Thyroid gland (tissue), 4 donors: Measurements from ENCODE around the gene NT5DC1. TPM values are rescaled to one million over a fixed set of nuclear protein-coding genes. Genes with fewer than 3 reads are reported as not detected.

Experiments
- DNase-seq, 2 donors: peaks; one replicate each; pipeline ENCODE4 v3.0.0-alpha.2; 2019
- H3K27ac ChIP-seq, 3 donors: fragments of 200-600 bp; sonication (generic); 1 replicate in 2 of 3; 2 replicates in 1 of 3; pipeline ENCODE4 v1.5.1; 2016 to 2019; ENCODE audit warnings: mild to moderate bottlenecking in 1 of 3, moderate library complexity in 1 of 3
- H3K27me3 ChIP-seq: fragments of 200-600 bp; sonication (generic); one replicate; pipeline ENCODE4 v1.5.1; 2019
- H3K36me3 ChIP-seq, 2 donors: fragments of 200-600 bp; sonication (generic); one replicate each; pipeline ENCODE4 v1.5.1; 2016 to 2019
- H3K4me1 ChIP-seq, 2 donors: fragments of 200-600 bp; sonication (generic); one replicate each; pipeline ENCODE4 v1.5.1; 2017 to 2019
- H3K4me3 ChIP-seq, 3 donors: fragments of 200-600 bp; sonication (generic); replicated peaks in 1 of 3; 1 replicate in 2 of 3; 2 replicates in 1 of 3; pipeline ENCODE4 v1.5.1; 2016; ENCODE audit warnings: mild to moderate bottlenecking in 1 of 3
- H3K9me3 ChIP-seq: fragments of 200-600 bp; sonication (generic); one replicate; pipeline ENCODE4 v1.5.1; 2017
- POLR2A ChIP-seq, 2 donors: fragments of 450-650 bp; IDR thresholded peaks; one replicate each; pipeline ENCODE4 v1.6.1; 2017; ENCODE audit warnings: antibody characterized with exemption in 2 of 2, mild to moderate bottlenecking in 2 of 2, moderate library complexity in 1 of 2
- WGBS, 2 donors: methylation state at CpG; one replicate each; pipeline ENCODE4 v1.1.5; 2017; 5-methylcytosine and 5-hydroxymethylcytosine counted together
- intact Hi-C: fragments of 100-400 bp; cut with DNase I; formaldehyde crosslinking; loops from one replicate; pipeline ENCODE4 v1.15.1; 2023
- total RNA-seq, 4 donors: library from RNA; depleted of rRNA; stranded (reverse); fragments of >200 nt; gene quantifications; one replicate each; pipeline ENCODE4 v1.2.3, GENCODE V29; 2016
- TF ChIP-seq, protein P1 (sequence below), 6 experiments: fragments of 200-600 bp in 3 of 6; fragments of 450-650 bp in 3 of 6; sonication (generic) in 3 of 6; IDR thresholded peaks; one replicate each; pipeline ENCODE4 v1.5.1; 2016 to 2019; ENCODE audit warnings: antibody characterized with exemption in 6 of 6, mild to moderate bottlenecking in 2 of 6, inconsistent platforms in 1 of 6, moderate library complexity in 1 of 6

The NT5DC1 gene
- total RNA-seq, 4 donors from 2014 or later = 17.5 to 35.7 (median 22.1) TPM

DNA sequence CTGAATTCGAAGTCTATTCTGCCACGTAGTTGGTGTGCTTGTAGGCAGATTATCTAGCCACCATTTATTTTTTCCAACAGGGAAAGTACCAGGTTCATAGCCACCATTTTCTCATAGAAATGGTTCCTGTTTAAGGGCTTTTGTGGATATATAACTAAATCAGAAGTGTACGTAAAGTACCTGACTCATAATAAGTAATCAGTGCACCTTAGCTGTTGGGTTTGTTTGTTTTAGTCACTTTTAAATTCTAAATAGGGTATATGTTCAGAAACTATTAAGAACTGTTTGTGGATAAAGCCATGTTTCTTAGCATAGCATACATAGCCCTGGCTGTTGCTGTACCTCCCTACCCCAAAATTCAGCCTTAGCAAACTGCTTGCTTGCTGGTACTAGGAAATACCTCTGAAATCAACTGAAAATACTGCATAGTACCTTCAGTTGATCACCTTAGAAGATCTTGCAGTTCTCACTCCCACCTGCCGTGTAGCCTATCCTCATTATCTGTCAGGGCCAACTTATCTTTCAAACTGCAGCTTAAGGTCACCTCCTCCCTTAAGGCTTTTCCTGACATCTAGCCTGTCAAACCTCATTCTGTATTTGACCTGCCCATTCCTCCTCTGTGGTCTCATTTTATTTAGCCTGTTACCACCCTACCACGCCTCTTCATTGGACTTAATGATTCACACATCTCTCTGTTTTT lies 69.9 kb downstream of the NT5DC1 start:
- H3K36me3 ChIP-seq = no peaks in the 10 kb centered on the region
- intact Hi-C loops = no loop called here
- WGBS, 2 donors = 93 to 95% methylated on average over 5 of the region's 5 CpGs

DNA sequence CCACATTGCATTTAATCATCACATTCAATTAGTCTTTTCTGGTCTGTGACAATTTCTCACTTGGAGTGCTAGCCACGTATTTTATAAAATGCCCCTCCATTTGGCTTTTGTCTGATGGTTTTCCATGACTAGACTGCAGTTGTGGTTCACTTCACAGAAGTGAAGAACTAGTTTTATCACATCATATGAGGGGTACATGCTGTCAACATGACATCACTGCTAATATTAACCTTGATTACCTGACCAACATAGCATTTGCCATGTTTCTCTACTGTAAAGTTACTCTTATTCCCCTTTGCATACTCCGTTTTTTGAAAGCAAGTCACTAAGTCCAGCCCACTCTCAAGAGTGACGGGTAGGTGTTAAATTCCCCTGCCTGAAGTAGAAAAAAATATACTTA lies 73.3 kb downstream of the NT5DC1 start:
- WGBS, 2 donors = 62 to 82% methylated on average over 3 of the region's 3 CpGs
- Histone ChIP-seq H3K27ac (no peak overlapping the region), H3K4me1 (no peaks in the 10 kb centered on the region), H3K27me3 (no peaks in the 10 kb centered on the region), H3K9me3 (no peaks in the 10 kb centered on the region), H3K4me3 (no peak overlapping the region), H3K36me3 (no peaks in the 10 kb centered on the region)
- intact Hi-C loops = no loop called here
- no peak for DNase-seq
- no peak for TF ChIP-seq POLR2A (IDR thresholded peaks at IDR 0.05)
- TF ChIP-seq, protein P1, sequence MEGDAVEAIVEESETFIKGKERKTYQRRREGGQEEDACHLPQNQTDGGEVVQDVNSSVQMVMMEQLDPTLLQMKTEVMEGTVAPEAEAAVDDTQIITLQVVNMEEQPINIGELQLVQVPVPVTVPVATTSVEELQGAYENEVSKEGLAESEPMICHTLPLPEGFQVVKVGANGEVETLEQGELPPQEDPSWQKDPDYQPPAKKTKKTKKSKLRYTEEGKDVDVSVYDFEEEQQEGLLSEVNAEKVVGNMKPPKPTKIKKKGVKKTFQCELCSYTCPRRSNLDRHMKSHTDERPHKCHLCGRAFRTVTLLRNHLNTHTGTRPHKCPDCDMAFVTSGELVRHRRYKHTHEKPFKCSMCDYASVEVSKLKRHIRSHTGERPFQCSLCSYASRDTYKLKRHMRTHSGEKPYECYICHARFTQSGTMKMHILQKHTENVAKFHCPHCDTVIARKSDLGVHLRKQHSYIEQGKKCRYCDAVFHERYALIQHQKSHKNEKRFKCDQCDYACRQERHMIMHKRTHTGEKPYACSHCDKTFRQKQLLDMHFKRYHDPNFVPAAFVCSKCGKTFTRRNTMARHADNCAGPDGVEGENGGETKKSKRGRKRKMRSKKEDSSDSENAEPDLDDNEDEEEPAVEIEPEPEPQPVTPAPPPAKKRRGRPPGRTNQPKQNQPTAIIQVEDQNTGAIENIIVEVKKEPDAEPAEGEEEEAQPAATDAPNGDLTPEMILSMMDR (IDR thresholded peaks at IDR 0.05) = no peak

More for the DNA sequence above, 69.9 kb downstream of the NT5DC1 start:
- Histone ChIP-seq H3K4me3 (no peak overlapping the region), H3K4me1 (no peaks in the 10 kb centered on the region), H3K9me3 (no peaks in the 10 kb centered on the region), H3K27me3 (no peaks in the 10 kb centered on the region), H3K27ac (no peak overlapping the region)
- no peak for TF ChIP-seq POLR2A (IDR thresholded peaks at IDR 0.05)
- TF ChIP-seq, protein P1 (IDR thresholded peaks at IDR 0.05) = no peak
- no peak for DNase-seq

DNA sequence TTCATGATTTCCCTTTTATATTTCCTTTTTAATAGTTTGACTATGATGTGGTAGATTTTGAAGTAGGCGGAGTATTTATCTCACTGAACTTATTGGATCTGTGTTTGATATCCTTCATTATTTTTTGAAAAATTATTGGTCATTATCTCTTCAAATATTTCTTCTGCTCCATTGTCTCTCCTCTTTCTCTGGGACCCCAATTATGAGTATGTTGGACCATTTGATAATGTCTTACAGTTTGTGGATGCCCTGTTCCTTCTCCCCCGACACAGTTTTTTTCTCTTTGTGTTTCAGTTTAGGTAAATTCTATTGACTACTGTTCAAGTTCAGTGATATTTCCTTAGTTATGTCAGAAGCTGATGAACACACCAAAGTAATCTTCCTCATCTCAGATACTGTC lies 74.7 kb downstream of the NT5DC1 start:
- 94 to 96% methylated on average over 2 of the region's 2 CpGs for WGBS, 2 donors
- Histone ChIP-seq H3K27me3 (no peaks in the 10 kb centered on the region), H3K4me1 (no peaks in the 10 kb centered on the region), H3K9me3 (no peaks in the 10 kb centered on the region), H3K4me3 (no peak overlapping the region), H3K36me3 (no peaks in the 10 kb centered on the region), H3K27ac (no peak overlapping the region)
- intact Hi-C loops = no loop called here
- TF ChIP-seq POLR2A (IDR thresholded peaks at IDR 0.05) = no peak
- TF ChIP-seq, protein P1 (IDR thresholded peaks at IDR 0.05) = no peak
- no peak for DNase-seq

DNA sequence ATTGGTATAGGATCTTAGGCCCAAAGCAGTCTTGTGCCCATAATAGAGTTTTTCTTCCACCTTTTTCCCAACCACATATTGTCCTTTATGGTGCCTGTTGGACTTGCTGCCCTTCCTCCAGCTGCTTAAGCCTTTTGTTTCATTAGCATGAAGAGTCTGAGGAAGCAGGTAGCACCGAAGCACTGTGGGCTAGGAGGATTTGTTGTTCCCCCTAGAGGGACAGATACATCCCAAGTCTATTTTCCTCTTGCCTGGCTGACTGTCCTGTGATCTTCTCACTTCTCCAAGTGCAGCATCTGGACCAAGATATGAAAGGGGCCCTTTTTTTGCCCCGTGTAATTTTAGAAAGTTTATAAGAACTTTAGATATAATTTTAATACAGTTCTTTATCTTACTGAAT lies 75.9 kb downstream of the NT5DC1 start:
- TF ChIP-seq, protein P1 (IDR thresholded peaks at IDR 0.05) = no peak
- TF ChIP-seq POLR2A (IDR thresholded peaks at IDR 0.05) = no peak
- Histone ChIP-seq H3K9me3 (no peaks in the 10 kb centered on the region), H3K27ac (no peak overlapping the region), H3K4me1 (no peaks in the 10 kb centered on the region), H3K4me3 (no peak overlapping the region), H3K27me3 (no peaks in the 10 kb centered on the region), H3K36me3 (no peaks in the 10 kb centered on the region)
- WGBS, 2 donors = 76 to 77% methylated on average over 2 of the region's 2 CpGs
- DNase-seq = no peak
- intact Hi-C loops = no loop called here

DNA sequence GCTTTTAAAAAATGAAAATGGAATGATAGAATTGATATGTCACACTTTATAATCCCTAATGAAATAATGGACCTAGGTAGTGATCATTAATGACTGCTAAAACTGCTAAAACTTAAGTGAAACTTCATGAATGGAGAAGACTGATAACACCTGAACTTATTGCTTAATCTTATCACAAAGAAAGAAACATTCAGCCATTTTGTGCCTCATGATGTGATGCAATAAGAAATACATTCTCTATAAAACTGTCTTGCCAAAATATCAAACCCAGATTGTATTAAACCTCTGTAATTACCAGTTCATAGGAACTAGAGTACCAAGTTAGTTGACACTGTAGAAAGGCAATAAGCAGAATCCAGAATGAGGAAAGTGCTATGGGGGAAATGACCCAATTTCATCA lies 79.7 kb downstream of the NT5DC1 start:
- no peaks in the 10 kb centered on the region for H3K27me3 ChIP-seq
- H3K4me1 ChIP-seq = no peaks in the 10 kb centered on the region
- H3K27ac ChIP-seq = no peak overlapping the region
- no peak for DNase-seq
- intact Hi-C loops = no loop called here
- no peak overlapping the region for H3K4me3 ChIP-seq
- no peaks in the 10 kb centered on the region for H3K9me3 ChIP-seq
- TF ChIP-seq, protein P1 (IDR thresholded peaks at IDR 0.05) = no peak
- H3K36me3 ChIP-seq = no peaks in the 10 kb centered on the region
